ENCODE results near the gene DUOX2. TPM values are rescaled to one million over a fixed set of nuclear protein-coding genes. Genes with fewer than 3 reads are reported as not detected.

Gene DUOX2
- total and polyA plus RNA-seq, 2 of the 13 experiments (the other 11 are each of a cell fraction or from before 2014, with no cell fraction given), result 0.08 TPM; not detected in 1

DNA sequence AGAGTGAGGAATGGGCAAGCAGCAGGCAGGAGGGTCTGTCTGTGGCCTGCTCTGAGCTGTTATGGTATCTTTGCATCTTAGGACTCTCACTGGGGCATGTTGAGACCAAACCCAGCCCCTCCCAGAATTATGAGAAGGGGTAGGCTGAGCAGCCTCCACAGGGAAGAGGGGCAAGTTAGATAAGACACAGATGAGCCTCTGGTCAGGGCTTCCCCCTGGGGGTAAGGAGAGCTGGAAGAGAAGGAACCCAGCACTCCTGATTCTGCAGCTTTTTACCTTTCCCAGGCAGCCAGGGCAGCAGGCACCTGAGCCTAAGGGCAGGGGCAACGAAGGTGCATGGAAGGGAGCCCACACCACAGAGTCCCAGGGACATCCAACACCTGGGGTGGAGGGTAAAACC is 35.1 kb upstream of the DUOX2 start:
- Histone ChIP-seq H3K9ac (ENCODE audit: insufficient read depth, low read depth, low read length) (no peak overlapping the region), H3K4me2 (ENCODE audit: low read depth, low read length) (no peak overlapping the region), H4K20me1 (ENCODE audit: insufficient read depth, low read length) (no peaks in the 10 kb centered on the region), H3K9me3 (ENCODE audit: low read length) (no peaks in the 10 kb centered on the region), H3K4me1 (ENCODE audit: insufficient read depth, low read length) (peaks cover 8% of the 10 kb centered on the region), H3K36me3 (replicated peaks in 1 of 2; ENCODE audit: control insufficient read depth in 1 of 2, insufficient read depth in 2 of 2, low read length in 2 of 2) (no peaks in the 10 kb centered on the region), H3K4me3 (replicated peaks in 1 of 3; ENCODE audit: insufficient read depth in 1 of 3, low read depth in 2 of 3, low read length in 3 of 3) (no peak overlapping the region), H3K27me3 (ENCODE audit: control insufficient read depth in 1 of 2, insufficient read depth in 2 of 2, low read length in 2 of 2) (0 out of 5 replicates have a peak, but pooled peaks cover 0 to 15% of the 10 kb centered on the region in 2 experiments), H3K79me2 (ENCODE audit: insufficient read depth, low read length) (no peaks in the 10 kb centered on the region), H2AFZ (ENCODE audit: low read length) (no peak overlapping the region), H3K27ac (ENCODE audit: extremely low read length, insufficient read depth, low read length) (no peak overlapping the region)
- no peak for TF ChIP-seq ARNT2 (CRISPR knock-in tag; IDR thresholded peaks at IDR 0.05; ENCODE audit: low read depth)
- no peak for TF ChIP-seq ZSCAN22 (CRISPR knock-in tag; IDR thresholded peaks at IDR 0.05)
- no peak for TF ChIP-seq ZMYM4 (CRISPR knock-in tag; IDR thresholded peaks at IDR 0.05)
- no peak for TF ChIP-seq ZEB1 (IDR thresholded peaks at IDR 0.05; ENCODE audit: insufficient replicate concordance, low read depth)
- TF ChIP-seq ZNF224 (CRISPR knock-in tag; IDR thresholded peaks at IDR 0.05), result no peak
- no peak for TF ChIP-seq ZNF34 (CRISPR knock-in tag; IDR thresholded peaks at IDR 0.05; ENCODE audit: borderline replicate concordance)
- no peak for TF ChIP-seq CEBPG (CRISPR knock-in tag; IDR thresholded peaks at IDR 0.05)
- TF ChIP-seq, protein P1, sequence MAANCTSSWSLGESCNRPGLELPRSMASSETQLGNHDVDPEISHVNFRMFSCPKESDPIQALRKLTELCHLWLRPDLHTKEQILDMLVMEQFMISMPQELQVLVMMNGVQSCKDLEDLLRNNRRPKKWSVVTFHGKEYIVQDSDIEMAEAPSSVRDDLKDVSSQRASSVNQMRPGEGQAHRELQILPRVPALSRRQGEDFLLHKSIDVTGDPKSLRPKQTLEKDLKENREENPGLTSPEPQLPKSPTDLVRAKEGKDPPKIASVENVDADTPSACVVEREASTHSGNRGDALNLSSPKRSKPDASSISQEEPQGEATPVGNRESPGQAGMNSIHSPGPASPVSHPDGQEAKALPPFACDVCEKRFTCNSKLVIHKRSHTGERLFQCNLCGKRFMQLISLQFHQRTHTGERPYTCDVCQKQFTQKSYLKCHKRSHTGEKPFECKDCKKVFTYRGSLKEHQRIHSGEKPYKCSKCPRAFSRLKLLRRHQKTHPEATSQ (CRISPR knock-in tag; IDR thresholded peaks at IDR 0.05; ENCODE audit: borderline replicate concordance), result no peak
- TF ChIP-seq ZNF337 (CRISPR knock-in tag; IDR thresholded peaks at IDR 0.05; ENCODE audit: borderline replicate concordance, low read depth), result no peak
- TF ChIP-seq, protein P2, sequence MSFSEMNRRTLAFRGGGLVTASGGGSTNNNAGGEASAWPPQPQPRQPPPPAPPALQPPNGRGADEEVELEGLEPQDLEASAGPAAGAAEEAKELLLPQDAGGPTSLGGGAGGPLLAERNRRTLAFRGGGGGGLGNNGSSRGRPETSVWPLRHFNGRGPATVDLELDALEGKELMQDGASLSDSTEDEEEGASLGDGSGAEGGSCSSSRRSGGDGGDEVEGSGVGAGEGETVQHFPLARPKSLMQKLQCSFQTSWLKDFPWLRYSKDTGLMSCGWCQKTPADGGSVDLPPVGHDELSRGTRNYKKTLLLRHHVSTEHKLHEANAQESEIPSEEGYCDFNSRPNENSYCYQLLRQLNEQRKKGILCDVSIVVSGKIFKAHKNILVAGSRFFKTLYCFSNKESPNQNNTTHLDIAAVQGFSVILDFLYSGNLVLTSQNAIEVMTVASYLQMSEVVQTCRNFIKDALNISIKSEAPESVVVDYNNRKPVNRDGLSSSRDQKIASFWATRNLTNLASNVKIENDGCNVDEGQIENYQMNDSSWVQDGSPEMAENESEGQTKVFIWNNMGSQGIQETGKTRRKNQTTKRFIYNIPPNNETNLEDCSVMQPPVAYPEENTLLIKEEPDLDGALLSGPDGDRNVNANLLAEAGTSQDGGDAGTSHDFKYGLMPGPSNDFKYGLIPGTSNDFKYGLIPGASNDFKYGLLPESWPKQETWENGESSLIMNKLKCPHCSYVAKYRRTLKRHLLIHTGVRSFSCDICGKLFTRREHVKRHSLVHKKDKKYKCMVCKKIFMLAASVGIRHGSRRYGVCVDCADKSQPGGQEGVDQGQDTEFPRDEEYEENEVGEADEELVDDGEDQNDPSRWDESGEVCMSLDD (CRISPR knock-in tag; IDR thresholded peaks at IDR 0.05; ENCODE audit: borderline replicate concordance), result no peak
- TF ChIP-seq, protein P3, sequence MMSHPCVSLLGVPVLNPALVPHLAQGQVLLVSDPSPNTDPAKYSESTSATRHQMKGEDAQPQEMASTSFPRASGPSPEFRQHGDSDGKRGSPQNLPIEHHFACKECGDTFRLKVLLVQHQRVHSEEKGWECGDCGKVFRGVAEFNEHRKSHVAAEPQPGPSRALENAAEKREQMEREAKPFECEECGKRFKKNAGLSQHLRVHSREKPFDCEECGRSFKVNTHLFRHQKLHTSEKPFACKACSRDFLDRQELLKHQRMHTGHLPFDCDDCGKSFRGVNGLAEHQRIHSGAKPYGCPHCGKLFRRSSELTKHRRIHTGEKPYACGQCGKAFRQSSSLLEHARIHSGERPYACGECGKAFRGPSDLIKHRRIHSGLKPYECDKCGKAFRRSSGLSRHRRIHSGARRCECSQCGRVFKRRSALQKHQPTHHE (CRISPR knock-in tag; IDR thresholded peaks at IDR 0.05; ENCODE audit: borderline replicate concordance), result no peak
- DNase-seq (ENCODE audit: low spot score) (no peak), FAIRE-seq (no peak), ATAC-seq (no peak)
- ChIA-PET CTCF (ENCODE audit: low intra/inter-chr PET ratio, low total read pairs) (no interaction called here), POLR2A (no interaction called here)
- intact Hi-C loops (cut with micrococcal nuclease; ENCODE audit: unreplicated experiment), result no loop called here
- in situ Hi-C loops (cut with HindIII; ENCODE audit: extremely low pct_ligation_motif_present, low pct_unique_long_range_greater_than_20kb), result no loop called here
- BruUV-seq (replicated peaks), result no TSS peak
- WGBS (ENCODE audit: low lambda C conversion rate), result 47% methylated on average over 1 of the region's 1 CpG
